ENCODE results near the gene UBE2F. TPM values are rescaled to one million over a fixed set of nuclear protein-coding genes. Genes with fewer than 3 reads are reported as not detected.

The UBE2F gene
- 77.2 TPM for total RNA-seq (2013)
- polyA plus RNA-seq (100 to 1,000 TPM in 2 of 3 donors, 10 to 100 TPM in 1; 51.1 to 120 (median 117) TPM), polyA minus RNA-seq (15.5 and 26.5 TPM in 2 replicates), total RNA-seq (2.1 to 15.3 (median 10.0) reads per million in 11 experiments)

- TF ChIP-seq CTCF (IDR thresholded peaks at IDR 0.05): no peak
- Histone ChIP-seq H3K79me2 (ENCODE audit: insufficient read depth, low read length) (peaks cover 37% of the 10 kb centered on the region), H3K4me3 (replicated peaks in 1 of 3; ENCODE audit: low read depth in 2 of 3, low read length in 3 of 3) (peak within 1 kb of the TSS; percentile 76 to 90 (median 87)), H3K4me1 (ENCODE audit: control insufficient read depth in 1 of 2, insufficient read depth in 2 of 2, low read length in 2 of 2) (peaks cover 37 to 39% of the 10 kb centered on the region in 2 donors), H3K9me3 (replicated peaks in 1 of 2; ENCODE audit: control insufficient read depth in 1 of 2, insufficient read depth in 1 of 2, low read length in 2 of 2) (peaks cover 17% of the 10 kb centered on the region in 2 donors), H3K27me3 (ENCODE audit: control insufficient read depth in 2 of 2, insufficient read depth in 2 of 2, low read length in 2 of 2) (no peaks in the 10 kb centered on the region), H2AFZ (ENCODE audit: insufficient read depth, low read depth, low read length, poor library complexity, severe bottlenecking) (peak within 1 kb of the TSS; percentile 89), H3K36me3 (replicated peaks in 1 of 2; ENCODE audit: control insufficient read depth in 1 of 2, insufficient read depth in 2 of 2, low read length in 2 of 2) (peaks cover 0 to 5% of the 10 kb centered on the region in 2 donors), H4K20me1 (ENCODE audit: insufficient read depth, low read length) (peaks cover 40% of the 10 kb centered on the region), H3K9ac (ENCODE audit: insufficient read depth, low read length, poor library complexity, severe bottlenecking) (peak within 1 kb of the TSS; percentile 73), H3K4me2 (replicated peaks; ENCODE audit: extremely low read depth, low read length, poor library complexity, severe bottlenecking) (peak within 1 kb of the TSS; percentile 95), H3K27ac (ENCODE audit: low read depth in 1 of 2, low read length in 2 of 2) (peak within 1 kb of the TSS; percentile 71 to 79)
- Mint-ChIP-seq H3K27ac (peak within 1 kb of the TSS; percentile 83 to 96 (median 92)), H3K36me3 (peaks cover 4 to 9% of the 10 kb centered on the region in 2 donors), H3K9me3 (peaks cover 12 to 22% (median 19%) of the 10 kb centered on the region in 7 donors), H3K27me3 (ENCODE audit: low read depth in 3 of 3) (peaks cover 0 to 2% (median 2%) of the 10 kb centered on the region in 3 donors), H3K4me1 (peaks cover 37% of the 10 kb centered on the region), H3K4me3 (peak within 1 kb of the TSS; percentile 88)
- intact Hi-C loops (cut with micrococcal nuclease): loop anchor here in 1 of 2 donors (5.0 to 10.0 kb wide), 2 partner anchors 90 to 268 kb away; no protein-coding TSS in a partner anchor
- peak; percentile 96 to 97 (median 96) for DNase-seq
- WGBS (ENCODE audit: insufficient coverage): under 1% methylated on average over 122 of the region's 123 CpGs
Observed at GRCh38 chr2:237966565-237967462, at the start of gene UBE2F. Gene UBE2F (plus strand): TSS chr2:237967014. CDS start chr2:237973108, 6,094 bp downstream.

GRCh38 chr2:237917696-237918374 lies 49.0 kb upstream of the UBE2F start:
- Histone ChIP-seq H3K4me2 (replicated peaks; ENCODE audit: extremely low read depth, low read length, poor library complexity, severe bottlenecking) (no peak overlapping the region), H2AFZ (ENCODE audit: insufficient read depth, low read depth, low read length, poor library complexity, severe bottlenecking) (no peak overlapping the region), H3K4me3 (replicated peaks in 1 of 3; ENCODE audit: low read depth in 2 of 3, low read length in 3 of 3) (no peak overlapping the region), H4K20me1 (ENCODE audit: insufficient read depth, low read length) (no peaks in the 10 kb centered on the region), H3K4me1 (ENCODE audit: control insufficient read depth in 1 of 2, insufficient read depth in 2 of 2, low read length in 2 of 2) (peaks cover 5 to 8% of the 10 kb centered on the region in 2 donors), H3K9ac (ENCODE audit: insufficient read depth, low read length, poor library complexity, severe bottlenecking) (no peak overlapping the region), H3K27me3 (ENCODE audit: control insufficient read depth in 2 of 2, insufficient read depth in 2 of 2, low read length in 2 of 2) (peaks cover 0 to under 1% of the 10 kb centered on the region in 2 donors), H3K79me2 (ENCODE audit: insufficient read depth, low read length) (no peaks in the 10 kb centered on the region), H3K27ac (ENCODE audit: low read depth in 1 of 2, low read length in 2 of 2) (no peak overlapping the region), H3K36me3 (replicated peaks in 1 of 2; ENCODE audit: control insufficient read depth in 1 of 2, insufficient read depth in 2 of 2, low read length in 2 of 2) (no peaks in the 10 kb centered on the region), H3K9me3 (replicated peaks in 1 of 2; ENCODE audit: control insufficient read depth in 1 of 2, insufficient read depth in 1 of 2, low read length in 2 of 2) (no peaks in the 10 kb centered on the region)
- H3K27ac Mint-ChIP-seq: no peak overlapping the region
- H3K4me1 Mint-ChIP-seq: peaks cover 12% of the 10 kb centered on the region
- intact Hi-C loops (cut with micrococcal nuclease): no loop called here
- no peak overlapping the region for H3K4me3 Mint-ChIP-seq
- TF ChIP-seq CTCF (IDR thresholded peaks at IDR 0.05): no peak
- H3K9me3 Mint-ChIP-seq: peaks cover 0 to 1% (median 0%) of the 10 kb centered on the region in 7 donors
- 100% methylated on average over 3 of the region's 5 CpGs for whole genome bisulfite sequencing (ENCODE audit: insufficient coverage)
- peaks cover 4 to 18% (median 13%) of the 10 kb centered on the region in 3 donors for H3K27me3 Mint-ChIP-seq (ENCODE audit: low read depth in 3 of 3)
- no peaks in the 10 kb centered on the region for H3K36me3 Mint-ChIP-seq
- DNase-seq: no peak
